ENCODE results near the gene HINFP. TPM values are rescaled to one million over a fixed set of nuclear protein-coding genes. Genes with fewer than 3 reads are reported as not detected.

The HINFP gene
- total and polyA plus RNA-seq, 2 of the 8 experiments (the other 6 are each of a cell fraction or from before 2014, with no cell fraction given) = 35.0 to 37.3 TPM

GRCh38 chr11:119093942-119094815 lies 27.2 kb upstream of the HINFP start:
- peaks cover 8 to 61% (median 29%) of the 10 kb centered on the region in 4 experiments; a peak in 6 of 8 replicates for H3K36me3 ChIP-seq (ENCODE audit: control insufficient read depth in 2 of 4, insufficient read depth in 4 of 4, low read length in 3 of 4)
- TF ChIP-seq FOSL1 (IDR thresholded peaks at IDR 0.05; ENCODE audit: insufficient read depth, low read depth, low read length) = no peak
- TF ChIP-seq POLR2A (IDR thresholded peaks at IDR 0.05; ENCODE audit: control extremely low read depth in 1 of 2, low read depth in 2 of 2, low read length in 2 of 2) = peak; percentile 47 to 70; a peak in 1 of 3 replicates
- TF ChIP-seq PHF8 (conservative IDR thresholded peaks at IDR 0.05; ENCODE audit: low read depth, low read length) = peak; percentile 8; the same call in 1 of the 2 replicates
- TF ChIP-seq KDM1A (IDR thresholded peaks at IDR 0.05; ENCODE audit: borderline replicate concordance, low read length) = no peak
- peak; percentile 6; the same call in 1 of the 2 replicates for TF ChIP-seq TBP (IDR thresholded peaks at IDR 0.05; ENCODE audit: low read depth, low read length)
- peak overlapping the region; percentile 22; the same call in 1 of the 2 replicates for H3K27ac ChIP-seq (ENCODE audit: low read depth, low read length)
- no peak overlapping the region for H2BK15ac ChIP-seq (ENCODE audit: low read length)
- H3K4me1 ChIP-seq (replicated peaks in 1 of 4; ENCODE audit: control insufficient read depth in 3 of 4, insufficient read depth in 4 of 4, low read length in 3 of 4) = peaks cover 0 to 13% (median 3%) of the 10 kb centered on the region in 4 experiments; a peak in 5 of 7 replicates
- 0 out of 2 replicates have a peak overlapping the region, but pooled peaks have one; percentile 11 for H3K18ac ChIP-seq (ENCODE audit: extremely low read depth, low read length)
- no peak overlapping the region for H3K14ac ChIP-seq (ENCODE audit: insufficient read length)
- H3K4me3 ChIP-seq (ENCODE audit: extremely low read depth in 1 of 4, insufficient read depth in 2 of 4, low read depth in 3 of 4, low read length in 4 of 4) = peak overlapping the region; percentile 85 to 97 (median 92)
- H4K8ac ChIP-seq (ENCODE audit: extremely low read depth, insufficient read depth, low read length) = peak overlapping the region; percentile 5; the same call in 1 of the 2 replicates
- H4K91ac ChIP-seq (replicated peaks; ENCODE audit: insufficient read length, low read length) = no peak overlapping the region
- FAIRE-seq = no peak
- POLR2A ChIA-PET (ENCODE audit: partially characterized antibody) = interaction anchor here (0.5 to 8.6 kb wide), 57 partner anchors 9 to 516 kb away, joined by 3 to 141 read pairs (median 4); partner anchors contain the start of genes ABCG4, C2CD2L, CBL and HINFP
- peaks cover 16 to 18% of the 10 kb centered on the region in 2 experiments for H4K20me1 ChIP-seq (replicated peaks in 1 of 2; ENCODE audit: control insufficient read depth in 1 of 2, insufficient read depth in 2 of 2, low read length in 2 of 2)
- peak overlapping the region; percentile 95 to 96 for H3K4me2 ChIP-seq (ENCODE audit: insufficient read depth in 1 of 2, low read depth in 2 of 2, low read length in 2 of 2)
- no peak overlapping the region for H2AFZ ChIP-seq (ENCODE audit: low read length)
- no peaks in the 10 kb centered on the region for H3K9me3 ChIP-seq (ENCODE audit: insufficient read depth in 2 of 2, low read depth in 1 of 2, low read length in 1 of 2)
- CTCF ChIA-PET (ENCODE audit: partially characterized antibody) = interaction anchor here (0.6 to 2.0 kb wide), 6 partner anchors 11 to 223 kb away, joined by 3 to 11 read pairs (median 4); partner anchors contain the start of genes NLRX1 and VPS11
- WGBS, 2 experiments (ENCODE audit: extremely low coverage in 1 of 2, insufficient coverage in 1 of 2, insufficient read length in 1 of 2, insufficient replicate concordance in 2 of 2, low coverage in 1 of 2, low lambda C conversion rate in 2 of 2, missing lambda C conversion rate in 1 of 2) = 2% methylated on average over 54 of the region's 81 CpGs; no CpG with 5 or more reads in 1 of the 2 experiments
- H2BK5ac ChIP-seq (ENCODE audit: low read depth, low read length) = peak overlapping the region; percentile 91; the same call in 1 of the 2 replicates
- H3K56ac ChIP-seq (replicated peaks; ENCODE audit: insufficient read length, low read depth, low read length) = peak overlapping the region; percentile 50
- peaks cover 18 to 32% of the 10 kb centered on the region in 2 experiments for H3K79me2 ChIP-seq (ENCODE audit: control insufficient read depth in 1 of 2, insufficient read depth in 2 of 2, low read length in 2 of 2)
- no peak overlapping the region for H3K23ac ChIP-seq (ENCODE audit: insufficient read length)
- H3K4ac ChIP-seq (replicated peaks; ENCODE audit: insufficient read length, low read depth, low read length) = no peak overlapping the region
- peak overlapping the region; percentile 89 to 98 (median 95) for H3K9ac ChIP-seq (replicated peaks in 1 of 4; ENCODE audit: extremely low read depth in 1 of 4, low read depth in 3 of 4, low read length in 3 of 4)
- H3K79me1 ChIP-seq (ENCODE audit: low read depth, low read length) = peaks cover 8% of the 10 kb centered on the region
- no peak overlapping the region for H2AK5ac ChIP-seq (ENCODE audit: low read depth, low read length)
- H2BK20ac ChIP-seq (ENCODE audit: low read length) = no peak overlapping the region
- DNase-seq (ENCODE audit: low read depth in 1 of 2, low spot score in 2 of 2) = peak in 1 of 2 experiments; percentile 60
- H3K23me2 ChIP-seq (ENCODE audit: low read depth, low read length) = peaks cover 2% of the 10 kb centered on the region; the same call in 1 of the 2 replicates
- no peak overlapping the region for H2BK12ac ChIP-seq (ENCODE audit: low read depth, low read length)
- H3K27me3 ChIP-seq (replicated peaks in 1 of 4; ENCODE audit: control insufficient read depth in 3 of 4, extremely low read depth in 1 of 4, insufficient read depth in 3 of 4, low read length in 3 of 4) = no peaks in the 10 kb centered on the region
- no peak overlapping the region for H2BK120ac ChIP-seq (replicated peaks; ENCODE audit: low read depth, low read length)
- H4K5ac ChIP-seq (ENCODE audit: insufficient read length, low read depth, low read length) = no peak overlapping the region

Data from H1 (cell line).